ENCODE measurements around the gene PCGF2.

- peak; percentile 32; the same call in 1 of the 2 replicates for TF ChIP-seq TAF1 (IDR thresholded peaks at IDR 0.05; ENCODE audit: low read depth, low read length)
- no peak for TF ChIP-seq POLR2A (IDR thresholded peaks at IDR 0.05; ENCODE audit: low read depth, low read length)
- TF ChIP-seq POLR2AphosphoS5 (IDR thresholded peaks at IDR 0.05; ENCODE audit: low read depth, low read length) = no peak
- TF ChIP-seq POU2F2 (IDR thresholded peaks at IDR 0.05; ENCODE audit: low read depth, low read length) = 0 out of 2 replicates have a peak, but pooled peaks have one; percentile 60
- no peak; the same call in 1 of the 2 replicates for TF ChIP-seq SPI1 (IDR thresholded peaks at IDR 0.05; ENCODE audit: low read depth, low read length)
- TF ChIP-seq PAX5 (IDR thresholded peaks at IDR 0.05; ENCODE audit: insufficient read depth, low read length, severe bottlenecking) = no peak
Measured at GRCh38 chr17:38751808-38752307, 3.7 kb upstream of the PCGF2 start.

Data from GM12891 (cell line).